Duodenal mucosa (tissue), 2 donors: ENCODE measurements around the gene NFE2L3.

Experiments used
- H3K27ac ChIP-seq: one replicate; pipeline ENCODE4 v1.7.0; 2013; ENCODE audit warnings: low read depth, low read length
- H3K27me3 ChIP-seq, 2 donors: one replicate each; pipeline ENCODE4 v1.7.0; 2013; ENCODE audit warnings: low read length in 2 of 2, control low read depth in 1 of 2; ENCODE audit not compliant: insufficient read depth in 2 of 2, control insufficient read depth in 1 of 2
- H3K36me3 ChIP-seq, 2 donors: one replicate each; pipeline ENCODE4 v1.7.0; 2013; ENCODE audit warnings: low read length in 2 of 2, control low read depth in 1 of 2; ENCODE audit not compliant: insufficient read depth in 2 of 2, control insufficient read depth in 1 of 2
- H3K4me1 ChIP-seq, 2 donors: one replicate each; pipeline ENCODE4 v1.7.0; 2013; ENCODE audit warnings: low read length in 2 of 2, control low read depth in 1 of 2; ENCODE audit not compliant: insufficient read depth in 2 of 2, control insufficient read depth in 1 of 2
- H3K4me3 ChIP-seq, 2 donors: one replicate each; pipeline ENCODE4 v1.7.0; 2013; ENCODE audit warnings: low read length in 2 of 2, low read depth in 1 of 2
- H3K9ac ChIP-seq, 2 donors: one replicate each; pipeline ENCODE4 v1.7.0; 2013; ENCODE audit warnings: low read length in 2 of 2, low read depth in 1 of 2
- H3K9me3 ChIP-seq, 2 donors: one replicate each; pipeline ENCODE4 v1.7.0; 2013; ENCODE audit warnings: low read length in 2 of 2, control low read depth in 1 of 2; ENCODE audit not compliant: control insufficient read depth in 1 of 2

Gene NFE2L3

GRCh38 chr7:26185131-26185843 lies 33.3 kb downstream of the NFE2L3 start:
- Histone ChIP-seq H3K4me1 (peaks cover 0 to 14% of the 10 kb centered on the region in 2 donors), H3K4me3 (no peak overlapping the region), H3K36me3 (peaks cover 23 to 30% of the 10 kb centered on the region in 2 donors), H3K27ac (no peak overlapping the region), H3K9ac (no peak overlapping the region), H3K9me3 (no peaks in the 10 kb centered on the region), H3K27me3 (no peaks in the 10 kb centered on the region)

- Histone ChIP-seq H3K36me3 (peaks cover 28 to 35% of the 10 kb centered on the region in 2 donors), H3K27ac (no peak overlapping the region), H3K4me1 (peaks cover 0 to 16% of the 10 kb centered on the region in 2 donors), H3K27me3 (no peaks in the 10 kb centered on the region), H3K9me3 (no peaks in the 10 kb centered on the region), H3K9ac (no peak overlapping the region), H3K4me3 (no peak overlapping the region)
These were observed 33.8 kb downstream of the NFE2L3 start for GRCh38 chr7:26185844-26186180.

GRCh38 chr7:26186364-26187311 lies 34.6 kb downstream of the NFE2L3 start:
- Histone ChIP-seq H3K9ac (no peak overlapping the region), H3K9me3 (no peaks in the 10 kb centered on the region), H3K4me3 (no peak overlapping the region), H3K4me1 (peaks cover 0 to 15% of the 10 kb centered on the region in 2 donors), H3K27me3 (no peaks in the 10 kb centered on the region), H3K36me3 (peaks cover 36 to 43% of the 10 kb centered on the region in 2 donors), H3K27ac (no peak overlapping the region)

- H3K27me3 ChIP-seq = no peaks in the 10 kb centered on the region
- H3K36me3 ChIP-seq = peaks cover 44 to 53% of the 10 kb centered on the region in 2 donors
- no peaks in the 10 kb centered on the region for H3K9me3 ChIP-seq
- H3K27ac ChIP-seq = no peak overlapping the region
- no peak overlapping the region for H3K9ac ChIP-seq
- H3K4me1 ChIP-seq = peaks cover 3 to 23% of the 10 kb centered on the region in 2 donors
- H3K4me3 ChIP-seq = no peak overlapping the region
These were observed 35.6 kb downstream of the NFE2L3 start for GRCh38 chr7:26187380-26188205.

- Histone ChIP-seq H3K9ac (no peak overlapping the region), H3K4me3 (no peak overlapping the region), H3K27ac (no peak overlapping the region), H3K9me3 (no peaks in the 10 kb centered on the region), H3K36me3 (peaks cover 52 to 61% of the 10 kb centered on the region in 2 donors), H3K27me3 (no peaks in the 10 kb centered on the region), H3K4me1 (peaks cover 9 to 31% of the 10 kb centered on the region in 2 donors)
These were observed 36.4 kb downstream of the NFE2L3 start for GRCh38 chr7:26188206-26188956.

- Histone ChIP-seq H3K9ac (no peak overlapping the region), H3K4me1 (peaks cover 16 to 37% of the 10 kb centered on the region in 2 donors), H3K27me3 (no peaks in the 10 kb centered on the region), H3K27ac (no peak overlapping the region), H3K4me3 (no peak overlapping the region), H3K36me3 (peaks cover 56 to 68% of the 10 kb centered on the region in 2 donors), H3K9me3 (no peaks in the 10 kb centered on the region)
These were observed 37.1 kb downstream of the NFE2L3 start for GRCh38 chr7:26188957-26189541.

GRCh38 chr7:26189697-26190096 lies 37.7 kb downstream of the NFE2L3 start:
- no peaks in the 10 kb centered on the region for H3K9me3 ChIP-seq
- H3K27me3 ChIP-seq = no peaks in the 10 kb centered on the region
- H3K4me3 ChIP-seq = no peak overlapping the region
- H3K27ac ChIP-seq = no peak overlapping the region
- peaks cover 56 to 72% of the 10 kb centered on the region in 2 donors for H3K36me3 ChIP-seq
- H3K4me1 ChIP-seq = peaks cover 21 to 42% of the 10 kb centered on the region in 2 donors
- H3K9ac ChIP-seq = no peak overlapping the region

- Histone ChIP-seq H3K4me3 (no peak overlapping the region), H3K27me3 (no peaks in the 10 kb centered on the region), H3K9me3 (no peaks in the 10 kb centered on the region), H3K9ac (no peak overlapping the region), H3K27ac (no peak overlapping the region), H3K36me3 (peaks cover 60 to 71% of the 10 kb centered on the region in 2 donors), H3K4me1 (peaks cover 26 to 47% of the 10 kb centered on the region in 2 donors)
These were observed 38.4 kb downstream of the NFE2L3 start for GRCh38 chr7:26190417-26190869.
